NCI-H187 treated with DMSO at 0.1 percent for 48 hours (cell line): ENCODE measurements around the gene PATL1.

ENCODE experiments used
- DNase-seq: peaks from one replicate; lab custom pipeline; 2025; lab: John Stamatoyannopoulos, UW

PATL1 gene

DNA sequence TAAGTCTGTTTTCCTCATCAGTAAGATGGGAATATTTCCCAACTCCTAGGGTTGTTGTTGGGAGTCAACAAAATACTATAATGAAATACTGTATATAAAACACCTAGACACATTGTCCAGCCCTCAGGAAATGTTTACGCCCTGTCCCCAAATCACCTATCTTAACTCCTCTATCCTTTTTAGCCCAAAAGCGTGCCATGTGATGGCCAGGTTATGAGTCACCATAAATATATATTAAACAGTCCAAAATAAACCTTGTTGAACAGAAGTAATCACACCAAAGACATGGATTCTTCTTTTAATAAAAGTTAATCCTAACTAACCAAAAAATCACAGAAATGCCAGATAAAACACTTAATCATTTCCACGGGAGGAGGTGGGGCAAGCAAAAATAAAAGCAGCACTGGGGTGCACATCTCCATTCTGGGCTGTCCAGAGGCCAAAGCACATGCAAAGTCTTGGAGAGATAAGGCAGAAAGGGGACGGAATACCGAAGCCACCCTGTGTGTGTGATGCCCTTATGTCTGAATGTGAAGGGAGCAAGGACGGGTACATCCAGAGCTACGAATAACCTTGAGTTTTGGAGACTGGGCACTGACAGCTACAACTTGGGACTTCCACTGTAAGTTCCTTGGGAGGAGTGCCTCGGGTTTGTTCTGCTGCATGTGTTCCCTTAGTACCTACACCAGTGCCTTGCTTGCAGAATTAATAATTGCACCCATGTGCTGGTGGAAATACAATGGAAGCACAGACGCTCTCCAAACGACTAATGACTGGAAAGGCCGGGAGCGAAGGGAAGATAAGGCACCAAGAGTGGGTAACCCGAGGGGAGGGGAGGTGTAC lies 54.3 kb downstream of the PATL1 start:
- DNase-seq, result no peak

DNA sequence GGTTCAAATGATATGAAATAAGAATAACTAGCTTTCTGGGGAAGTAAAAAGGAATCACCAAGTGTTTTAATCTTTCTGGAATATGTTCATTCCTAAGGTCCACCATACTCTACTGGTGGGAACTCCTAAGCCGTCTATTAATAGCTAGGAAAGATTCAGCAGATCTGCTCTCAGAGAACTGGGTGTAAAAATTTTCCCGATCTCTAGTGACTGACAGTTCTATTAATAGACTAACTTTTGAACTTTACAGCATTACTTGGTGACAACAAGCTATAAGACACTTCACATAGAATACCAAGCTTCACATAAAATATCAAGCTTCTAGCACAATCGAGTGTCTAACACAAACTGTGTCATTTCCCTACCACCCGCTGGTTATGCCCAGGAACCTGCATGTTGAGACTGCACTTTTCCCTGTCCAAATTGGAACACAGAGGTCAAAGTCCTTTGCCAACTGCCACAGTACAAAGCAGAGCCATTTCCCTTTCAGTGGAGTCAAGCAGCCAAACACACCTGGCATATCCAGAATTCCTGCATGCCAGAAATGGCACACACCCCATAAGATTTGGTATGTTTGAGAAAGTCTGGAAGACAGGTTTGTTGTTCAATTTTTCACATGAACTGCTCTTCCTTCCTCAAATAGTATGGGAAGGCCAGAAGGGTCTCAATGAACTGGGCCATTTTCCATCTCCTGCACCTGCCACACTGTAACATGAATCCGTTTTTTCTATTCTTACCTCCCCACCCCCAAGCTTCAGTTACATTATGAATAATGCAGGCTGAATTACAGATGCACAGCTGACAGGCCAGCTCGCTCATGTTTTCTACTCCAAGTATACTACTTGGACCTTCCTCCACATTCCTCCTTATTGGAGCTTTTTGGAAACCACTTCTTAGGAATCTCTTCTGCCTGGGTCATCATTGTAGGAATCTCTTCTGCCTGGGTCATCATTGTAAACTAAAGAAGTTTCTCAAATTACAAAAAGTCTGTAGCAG lies 57.0 kb downstream of the PATL1 start:
- peak; percentile 31 for DNase-seq

DNA sequence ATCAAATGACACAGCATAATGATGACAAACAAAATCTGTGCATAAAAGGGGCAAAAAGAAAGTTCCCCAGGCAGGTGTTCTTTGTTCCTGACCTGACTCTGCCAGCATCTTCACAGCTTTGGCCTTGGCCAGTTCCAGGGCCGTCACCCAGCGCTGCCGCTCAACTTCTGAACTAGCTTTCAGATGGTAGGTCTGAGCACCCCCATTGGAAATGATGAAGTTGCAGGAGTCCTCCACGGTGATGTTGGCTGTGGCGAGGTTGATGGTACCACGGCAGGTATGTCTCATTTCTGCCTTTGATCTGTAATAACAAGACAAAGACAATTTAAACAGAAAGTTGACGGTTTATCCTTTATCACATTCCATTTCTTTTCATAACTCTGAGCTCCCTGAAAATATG lies 58.5 kb downstream of the PATL1 start:
- no peak for DNase-seq

DNA sequence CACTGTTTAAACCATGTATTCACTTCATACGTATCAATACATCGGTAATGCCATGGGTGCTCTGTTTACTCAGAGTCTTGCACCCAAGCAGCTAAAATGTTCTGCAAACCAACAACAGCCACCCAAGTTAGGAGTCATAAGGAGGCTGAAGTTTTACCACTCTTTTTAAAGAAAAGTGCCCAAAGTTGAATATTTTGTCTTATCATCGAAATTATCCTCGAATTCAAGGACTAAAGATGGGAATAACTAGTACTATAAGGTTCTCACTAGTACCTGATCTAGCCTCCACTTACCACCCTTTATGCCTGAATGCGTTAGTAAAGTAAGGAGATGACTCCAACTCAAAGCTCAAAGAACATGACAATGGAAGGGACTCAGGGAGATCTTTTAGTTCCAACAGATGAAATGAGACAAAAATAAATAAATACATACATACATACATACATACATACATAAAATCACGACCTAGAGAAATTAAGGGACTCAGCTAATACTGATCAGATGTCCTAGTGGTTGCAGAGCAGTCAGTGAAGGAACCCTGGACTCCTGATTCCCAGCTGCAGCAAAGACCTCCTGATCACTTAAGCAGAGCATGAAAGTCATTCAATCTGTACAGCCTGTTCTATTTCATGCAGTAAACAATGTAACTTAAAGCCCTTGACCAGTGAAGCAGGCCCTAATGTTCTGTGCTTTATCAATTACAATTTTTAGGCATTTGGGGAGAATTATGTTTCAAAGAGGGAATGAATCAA lies 61.0 kb downstream of the PATL1 start:
- no peak for DNase-seq

DNA sequence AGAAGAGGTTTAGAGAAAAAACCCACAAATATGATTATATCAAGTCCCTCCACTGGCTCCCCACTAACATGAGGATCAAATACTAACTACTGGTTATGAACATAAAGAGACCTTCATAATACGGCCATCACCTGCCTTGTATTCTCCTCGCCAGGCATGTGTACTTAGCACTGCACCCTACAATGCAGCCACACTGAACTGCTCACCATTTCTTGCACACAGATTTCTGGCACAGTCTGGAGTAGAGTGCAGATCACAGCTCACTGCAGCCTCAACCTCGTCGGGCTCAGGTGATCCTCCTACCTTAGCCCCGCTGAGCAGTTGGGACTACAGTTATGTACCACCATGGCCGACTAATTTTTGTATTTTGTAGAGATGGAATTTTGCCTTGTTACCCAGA lies 66.4 kb downstream of the PATL1 start:
- no peak for DNase-seq

DNA sequence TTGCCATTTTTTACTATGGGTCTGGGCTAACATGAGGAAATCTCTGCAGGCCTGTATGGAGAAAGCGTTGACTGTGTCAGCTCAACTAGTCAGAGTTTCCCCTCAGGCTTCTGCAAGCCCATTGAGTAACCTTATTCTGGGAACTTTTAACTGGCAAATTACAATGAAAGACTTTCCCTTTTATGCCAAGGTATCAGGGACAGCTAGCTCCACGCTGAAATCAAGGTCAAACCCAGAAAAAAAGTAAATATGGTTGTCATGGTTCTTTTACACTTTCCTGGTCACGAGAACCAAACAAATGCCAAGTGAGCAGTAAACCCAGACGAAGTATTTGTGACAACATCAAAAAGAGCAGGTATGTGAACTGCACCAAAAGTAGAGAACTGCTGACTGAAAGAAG lies 67.0 kb downstream of the PATL1 start:
- no peak for DNase-seq

DNA sequence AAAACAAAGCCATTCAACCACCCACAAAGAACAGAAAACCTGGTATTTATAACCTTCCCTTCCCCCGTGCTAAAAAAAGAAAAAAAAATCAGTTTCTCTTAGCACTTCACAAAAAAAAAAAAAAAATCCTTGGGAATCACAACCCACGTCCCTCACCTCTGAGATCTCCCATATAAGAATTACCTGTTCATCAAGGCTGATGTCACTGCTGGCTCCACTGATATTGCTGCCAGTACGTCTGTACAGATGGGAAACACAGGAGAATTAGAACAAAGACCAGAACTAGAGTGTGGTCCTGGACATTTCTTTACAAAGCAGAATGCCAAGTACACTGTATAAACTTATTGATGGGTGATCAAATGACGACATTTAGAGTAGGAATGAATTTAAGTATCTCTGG lies 68.2 kb downstream of the PATL1 start:
- DNase-seq, result no peak

DNA sequence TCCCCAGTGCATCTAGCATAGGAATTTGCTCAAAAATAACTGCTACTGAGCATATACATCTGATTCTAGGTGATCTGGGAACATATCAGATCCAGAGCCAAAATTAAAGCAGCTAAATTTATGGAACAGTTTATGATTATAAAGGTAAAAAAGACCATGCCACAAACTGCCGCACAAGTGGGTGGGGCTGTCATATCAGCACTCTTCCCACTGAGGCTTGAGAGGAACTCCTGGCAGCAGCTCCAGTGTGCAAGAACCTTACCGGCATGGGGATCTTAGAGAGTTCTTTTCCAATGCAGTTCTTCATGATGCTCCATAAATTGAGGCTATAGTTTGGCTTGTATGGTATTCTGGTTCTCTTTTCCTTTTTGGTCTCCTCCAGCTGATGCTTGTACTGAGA lies 68.6 kb downstream of the PATL1 start:
- DNase-seq, result no peak

DNA sequence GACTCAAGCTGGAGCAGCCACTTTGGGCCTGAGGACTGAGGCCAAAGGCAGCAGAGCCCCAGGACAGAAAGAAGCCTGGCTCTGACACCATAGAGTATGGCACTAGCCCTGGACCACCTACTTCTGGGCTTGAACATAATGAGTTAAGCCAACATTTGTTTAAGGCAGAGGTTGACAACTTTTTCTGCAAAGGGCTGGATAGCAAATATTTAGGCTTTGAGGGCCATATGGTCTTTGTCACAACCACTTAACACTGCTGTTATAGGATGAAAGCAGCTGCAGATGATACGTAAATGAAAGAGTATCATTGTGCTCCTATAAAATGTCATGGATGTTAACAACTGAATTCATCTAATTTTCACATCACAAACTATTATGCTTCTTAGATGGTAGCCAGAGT lies 69.9 kb downstream of the PATL1 start:
- DNase-seq, result no peak
